Activated CD4-positive, alpha-beta T cell treated with anti-CD3 and anti-CD28 coated beads, Interleukin-2, amount 50 U/mL, for 16 hours (primary cell): Measurements from ENCODE around the gene ABCA6.

ENCODE experiments used
- DNase-seq: peaks from one replicate; pipeline ENCODE4 v3.0.0-alpha.2; 2020

The ABCA6 gene

GRCh38 chr17:69046121-69046807 lies 95.4 kb downstream of the ABCA6 start:
- no peak for DNase-seq

GRCh38 chr17:69045646-69046045 lies 96.0 kb downstream of the ABCA6 start:
- DNase-seq: no peak

GRCh38 chr17:69044371-69044770 lies 97.3 kb downstream of the ABCA6 start:
- no peak for DNase-seq

- DNase-seq: no peak
Measured at GRCh38 chr17:69043098-69043734, 98.5 kb downstream of the ABCA6 start.

- no peak for DNase-seq
Measured at GRCh38 chr17:69042308-69042707, 99.4 kb downstream of the ABCA6 start.

- DNase-seq: no peak
Measured at GRCh38 chr17:69031839-69032238, 109.9 kb downstream of the ABCA6 start.

- no peak for DNase-seq
Measured at GRCh38 chr17:69030169-69030568, 111.5 kb downstream of the ABCA6 start.
